Ishikawa (cell line): Measurements from ENCODE around the gene MYMX.
A peak's percentile ranks its signal among the peaks of the same experiment; 100 is the strongest.

ENCODE experiments used
- CEBPB ChIP-seq: IDR thresholded peaks from 2 replicates; pipeline ENCODE4 v1.6.1; 2012
- CREB1 ChIP-seq: IDR thresholded peaks from 2 replicates; pipeline ENCODE4 v1.6.1; 2012; ENCODE audit warnings: low read depth
- EGR1 ChIP-seq: IDR thresholded peaks from 2 replicates; pipeline ENCODE4 v1.6.1; 2012
- EP300 ChIP-seq: IDR thresholded peaks from 2 replicates; pipeline ENCODE4 v1.6.1; 2012; ENCODE audit warnings: borderline replicate concordance
- FOXM1 ChIP-seq: IDR thresholded peaks from 2 replicates; pipeline ENCODE4 v1.6.1; 2012; ENCODE audit warnings: low read depth, borderline replicate concordance
- MAX ChIP-seq: IDR thresholded peaks from 2 replicates; pipeline ENCODE4 v1.6.1; 2012
- NFIC ChIP-seq: IDR thresholded peaks from 2 replicates; pipeline ENCODE4 v1.6.1; 2012
- RAD21 ChIP-seq: IDR thresholded peaks from 2 replicates; pipeline ENCODE4 v1.6.1; 2012; ENCODE audit warnings: low read depth
- REST ChIP-seq: IDR thresholded peaks from 2 replicates; pipeline ENCODE4 v1.6.1; 2012; ENCODE audit warnings: low read depth, mild to moderate bottlenecking
- TAF1 ChIP-seq: IDR thresholded peaks from 2 replicates; pipeline ENCODE4 v1.6.1; 2012; ENCODE audit warnings: low read depth, mild to moderate bottlenecking
- TCF12 ChIP-seq: IDR thresholded peaks from 2 replicates; pipeline ENCODE4 v1.6.1; 2012; ENCODE audit warnings: low read depth
- TEAD4 ChIP-seq: IDR thresholded peaks from 2 replicates; pipeline ENCODE4 v1.6.1; 2012
- USF1 ChIP-seq: IDR thresholded peaks from 2 replicates; pipeline ENCODE4 v1.6.1; 2012
- YY1 ChIP-seq: IDR thresholded peaks from 2 replicates; pipeline ENCODE4 v1.6.1; 2012; ENCODE audit warnings: low read depth
- ZBTB7A ChIP-seq: IDR thresholded peaks from 2 replicates; pipeline ENCODE4 v1.6.1; 2012; ENCODE audit warnings: low read depth

MYMX gene

GRCh38 chr6:44255105-44255808 is 38.5 kb downstream of the MYMX start:
- no peak for TF ChIP-seq MAX
- TF ChIP-seq NFIC = no peak
- TF ChIP-seq RAD21 = no peak
- TF ChIP-seq TEAD4 = 0 out of 2 replicates have a peak, but pooled peaks have one; percentile 2
- no peak for TF ChIP-seq EP300
- no peak for TF ChIP-seq USF1
- no peak for TF ChIP-seq TAF1

GRCh38 chr6:44255871-44256774 is 39.4 kb downstream of the MYMX start:
- TF ChIP-seq REST (no peak), TEAD4 (no peak), RAD21 (no peak)

GRCh38 chr6:44256775-44257024 is 40.0 kb downstream of the MYMX start:
- no peak for TF ChIP-seq FOXM1
- no peak for TF ChIP-seq CREB1
- no peak for TF ChIP-seq REST
- TF ChIP-seq USF1 = no peak
- no peak for TF ChIP-seq ZBTB7A
- no peak for TF ChIP-seq MAX
- TF ChIP-seq YY1 = no peak
- TF ChIP-seq CEBPB = no peak
- no peak for TF ChIP-seq TEAD4
- TF ChIP-seq RAD21 = no peak
- no peak for TF ChIP-seq TCF12
- no peak for TF ChIP-seq TAF1
- no peak for TF ChIP-seq NFIC
- TF ChIP-seq EGR1 = no peak
- TF ChIP-seq EP300 = no peak

GRCh38 chr6:44257025-44257752 is 40.5 kb downstream of the MYMX start, which contains the start of gene SLC35B2:
Gene SLC35B2 (minus strand): TSS chr6:44257528. CDS start chr6:44257410, 118 bp downstream.
- TF ChIP-seq EGR1 = no peak
- TF ChIP-seq MAX = peak; percentile 86
- TF ChIP-seq FOXM1 = no peak
- TF ChIP-seq NFIC = peak; percentile 56; the same call in 1 of the 2 replicates
- TF ChIP-seq YY1 = peak; percentile 14; the same call in 1 of the 2 replicates
- TF ChIP-seq EP300 = no peak
- peak; percentile 38; the same call in 1 of the 2 replicates for TF ChIP-seq TCF12
- no peak for TF ChIP-seq CREB1
- TF ChIP-seq REST = no peak; the same call in 1 of the 2 replicates
- TF ChIP-seq CEBPB = no peak
- peak; percentile 99 for TF ChIP-seq USF1
- TF ChIP-seq RAD21 = peak; percentile 47; the same call in 1 of the 2 replicates
- no peak; the same call in 1 of the 2 replicates for TF ChIP-seq TEAD4
- peak; percentile 97 for TF ChIP-seq ZBTB7A
- TF ChIP-seq TAF1 = peak; percentile 57; the same call in 1 of the 2 replicates
